Hematopoietic multipotent progenitor cell treated with erythropoietin and hydrocortisone succinate and interleukin-3 and kit ligand, for 15 days (in vitro differentiated cells): Measurements from ENCODE around the gene PNLIPRP1.

ENCODE experiments used
- DNase-seq: peaks from one replicate; pipeline ENCODE4 v3.0.0-alpha.2; 2015; ENCODE audit warnings: low spot score

Gene PNLIPRP1

DNA sequence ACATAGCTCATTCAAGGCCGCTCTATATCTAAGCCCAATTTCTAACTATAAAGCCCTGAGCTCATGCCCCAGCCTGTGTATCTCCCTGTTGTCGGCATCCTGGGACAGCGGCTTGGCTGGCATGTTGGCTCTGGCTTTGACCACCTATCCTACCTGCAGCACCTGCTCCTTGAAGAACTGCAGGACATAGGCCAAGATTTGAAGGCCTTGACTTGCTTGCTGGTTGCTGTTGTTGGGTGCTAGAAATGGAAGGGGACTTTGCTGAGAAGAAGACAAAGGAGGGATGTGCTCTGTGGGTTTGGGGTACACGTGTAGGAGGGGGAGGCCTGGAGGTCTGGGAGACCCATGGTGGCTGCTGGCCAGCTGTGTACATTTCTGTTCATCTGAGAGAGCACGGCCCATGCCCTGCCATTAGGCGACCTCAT, 41.1 kb downstream of the PNLIPRP1 start:
- DNase-seq = no peak

- DNase-seq = no peak
Measured at GRCh38 chr10:116632596-116633215, 41.9 kb downstream of the PNLIPRP1 start.

DNA sequence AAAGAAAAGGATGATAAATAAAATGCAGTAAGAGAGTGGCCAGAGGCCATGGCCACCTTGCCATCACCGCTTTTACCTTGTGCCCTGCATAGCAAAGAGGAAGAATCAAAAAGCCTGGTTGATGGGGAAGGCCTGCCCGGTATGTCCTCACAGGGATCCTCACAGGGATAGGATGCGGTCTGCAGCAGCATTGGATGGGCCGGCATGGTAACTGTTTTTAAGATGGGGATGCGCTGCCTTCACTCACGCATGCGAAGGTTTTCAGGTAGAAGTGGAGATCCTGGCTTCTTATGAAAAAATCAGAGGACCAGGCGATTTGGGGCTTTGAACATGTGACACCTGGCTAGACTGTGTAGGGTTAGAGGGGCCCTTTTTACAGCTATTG, 42.4 kb downstream of the PNLIPRP1 start:
- no peak for DNase-seq

DNA sequence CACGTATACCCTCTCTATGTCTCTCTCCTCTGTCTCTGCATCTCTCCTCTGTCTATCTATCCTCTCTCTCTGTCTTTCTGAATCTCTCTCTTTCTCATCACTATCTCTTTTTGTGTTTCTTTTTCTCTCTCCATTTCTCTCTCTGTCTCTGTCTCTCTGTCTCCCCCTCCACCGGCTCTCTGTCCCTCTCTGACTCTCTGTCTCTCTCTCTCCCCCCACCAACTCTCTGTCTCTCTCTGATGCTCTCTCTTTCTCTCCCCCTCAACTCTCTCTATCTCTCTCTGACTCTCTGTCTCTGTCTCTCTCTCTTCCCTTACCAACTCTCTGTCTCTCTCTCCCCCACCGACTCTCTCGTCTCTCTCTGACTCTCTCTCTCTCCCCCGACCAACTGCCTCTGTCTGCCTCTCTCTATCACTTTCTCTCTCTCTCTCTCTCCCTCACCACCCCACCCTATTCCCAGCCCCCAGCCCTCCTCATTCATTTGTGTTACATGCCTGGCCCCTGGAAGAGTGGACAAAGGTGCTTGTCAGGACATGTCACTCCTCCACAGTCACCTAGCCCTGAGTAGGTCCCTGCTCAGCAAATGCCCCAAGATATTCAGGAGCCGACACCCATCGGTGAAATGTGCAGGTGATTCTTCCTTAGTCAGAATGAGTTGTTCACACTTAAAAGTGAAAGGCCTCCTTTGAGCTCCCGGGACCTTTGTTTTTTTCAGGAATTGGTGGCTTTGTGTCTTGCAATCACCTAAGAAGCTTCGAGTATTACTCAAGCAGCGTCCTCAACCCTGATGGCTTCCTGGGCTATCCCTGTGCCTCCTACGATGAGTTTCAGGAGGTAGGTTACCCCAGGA, 43.6 kb downstream of the PNLIPRP1 start:
- DNase-seq = no peak

DNA sequence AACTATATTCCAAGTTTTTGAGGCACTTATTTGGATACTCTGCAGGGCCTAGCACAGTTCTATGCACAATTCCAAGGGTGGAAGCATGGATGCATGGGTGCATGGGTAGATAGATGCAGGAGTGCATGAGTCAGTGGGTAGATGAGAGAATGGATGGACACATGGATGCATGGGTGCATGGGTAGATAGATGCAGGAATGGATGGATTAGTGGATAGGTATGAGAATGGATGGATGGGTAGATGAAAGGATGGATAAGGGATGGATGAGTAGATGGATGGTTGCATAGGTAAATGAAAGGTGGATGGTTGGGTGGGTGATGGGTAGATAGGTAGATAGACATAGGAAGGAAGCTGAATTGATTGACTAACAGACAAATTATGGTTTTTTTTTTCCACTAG, 45.6 kb downstream of the PNLIPRP1 start:
- no peak for DNase-seq

DNA sequence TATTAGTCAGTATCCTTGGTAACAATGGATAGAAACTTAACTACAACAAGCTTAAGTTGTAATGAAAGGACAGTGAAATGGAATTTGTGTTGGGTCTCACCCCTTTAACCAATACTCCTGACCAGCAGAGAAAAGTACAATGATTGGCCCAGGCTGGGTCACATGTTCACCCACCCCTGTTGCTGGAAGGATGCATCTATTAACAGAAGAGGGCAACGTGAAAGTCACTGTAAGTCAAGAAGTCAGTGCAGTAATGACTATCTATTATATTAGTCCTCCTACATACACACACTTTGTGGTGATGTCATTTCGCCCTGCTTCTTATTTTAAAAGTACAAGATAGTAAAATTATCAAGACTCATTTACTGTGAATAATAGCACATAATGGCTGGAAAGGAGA, 46.2 kb downstream of the PNLIPRP1 start:
- no peak for DNase-seq

- no peak for DNase-seq
Measured at GRCh38 chr10:116637830-116638229, 47.1 kb downstream of the PNLIPRP1 start.

DNA sequence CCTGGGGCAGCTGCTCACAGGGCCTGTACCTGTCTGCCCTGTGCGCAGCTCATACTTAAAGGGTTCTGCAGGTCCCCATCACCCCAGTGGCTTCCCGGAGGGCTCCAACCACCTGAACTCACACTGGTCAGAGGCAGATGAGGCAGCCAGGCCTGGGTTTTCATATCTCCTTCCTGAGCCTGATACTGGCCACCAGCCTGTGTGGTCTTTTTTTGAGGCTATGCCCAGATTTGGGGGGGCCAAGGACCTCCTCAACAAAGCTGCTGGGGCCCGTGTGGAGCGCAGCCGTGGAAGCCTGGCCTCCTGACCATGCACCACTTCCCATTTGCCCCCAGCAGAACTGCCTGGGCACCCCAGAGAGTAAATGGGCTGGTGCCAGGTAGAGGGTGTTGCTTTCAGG, 55.7 kb downstream of the PNLIPRP1 start:
- DNase-seq = no peak

DNA sequence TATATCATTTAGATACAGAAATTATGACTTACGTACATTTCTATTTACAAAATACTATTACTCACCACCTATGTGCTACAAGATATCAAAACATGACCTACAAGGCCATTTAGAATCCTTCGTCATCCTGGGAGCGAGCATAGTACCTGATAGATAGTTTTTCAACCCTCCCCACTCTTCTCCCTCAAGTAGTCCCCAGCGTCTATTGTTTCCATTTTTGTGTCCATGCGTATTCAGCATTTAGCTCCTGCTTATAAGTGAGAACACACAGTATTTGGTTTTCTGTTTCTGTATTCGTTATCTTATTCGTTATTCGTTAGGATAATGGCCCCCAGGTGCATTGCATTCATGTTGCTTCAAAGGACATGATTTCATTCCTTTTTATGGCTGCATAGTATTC, 58.1 kb downstream of the PNLIPRP1 start:
- DNase-seq = no peak

GRCh38 chr10:116653885-116654284, 63.1 kb downstream of the PNLIPRP1 start:
- no peak for DNase-seq

- DNase-seq = no peak
Measured at GRCh38 chr10:116654816-116655215, 64.1 kb downstream of the PNLIPRP1 start.

- no peak for DNase-seq
Measured at GRCh38 chr10:116655568-116655967, 64.8 kb downstream of the PNLIPRP1 start.

DNA sequence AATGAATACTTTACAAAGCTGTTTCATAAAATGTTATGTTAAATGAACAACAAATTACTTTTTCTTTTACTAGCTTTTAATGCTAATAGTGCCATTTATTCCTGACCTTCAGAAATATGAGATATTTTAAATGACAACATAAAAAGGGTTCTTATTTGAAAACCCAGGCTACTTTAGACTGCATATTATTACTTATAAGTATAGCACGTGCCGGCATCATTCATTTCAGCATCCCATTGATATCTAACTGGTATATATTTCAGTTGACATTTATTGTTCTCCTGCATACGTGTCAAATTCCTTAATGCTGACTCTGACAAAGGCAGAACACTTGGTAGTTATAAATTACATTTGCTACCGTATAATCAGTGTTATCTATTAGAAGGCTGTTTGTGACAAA, 65.3 kb downstream of the PNLIPRP1 start:
- no peak for DNase-seq

- no peak for DNase-seq
Measured at GRCh38 chr10:116657863-116658551, 67.2 kb downstream of the PNLIPRP1 start.
